GM12891 (cell line): ENCODE data around the gene TIAM2.

Experiments used
- PAX5 ChIP-seq: IDR thresholded peaks from 2 replicates; pipeline ENCODE4 v1.6.1; 2011; ENCODE audit warnings: low read length, moderate library complexity, mild to moderate bottlenecking; ENCODE audit not compliant: insufficient read depth, severe bottlenecking
- POLR2A ChIP-seq: IDR thresholded peaks from 2 replicates; pipeline ENCODE4 v1.6.1; 2011; ENCODE audit warnings: low read depth, low read length, control low read depth
- POLR2AphosphoS5 ChIP-seq: IDR thresholded peaks from 2 replicates; pipeline ENCODE4 v1.6.1; 2011; ENCODE audit warnings: low read depth, low read length, control low read depth
- POU2F2 ChIP-seq: IDR thresholded peaks from 2 replicates; pipeline ENCODE4 v1.6.1; 2011; ENCODE audit warnings: low read depth, mild to moderate bottlenecking, control low read depth, low read length, moderate library complexity
- SPI1 ChIP-seq: IDR thresholded peaks from 2 replicates; pipeline ENCODE4 v1.6.1; 2011; ENCODE audit warnings: low read depth, low read length, control low read depth
- TAF1 ChIP-seq: IDR thresholded peaks from 2 replicates; pipeline ENCODE4 v1.6.1; 2011; ENCODE audit warnings: low read depth, low read length, control low read depth

DNA sequence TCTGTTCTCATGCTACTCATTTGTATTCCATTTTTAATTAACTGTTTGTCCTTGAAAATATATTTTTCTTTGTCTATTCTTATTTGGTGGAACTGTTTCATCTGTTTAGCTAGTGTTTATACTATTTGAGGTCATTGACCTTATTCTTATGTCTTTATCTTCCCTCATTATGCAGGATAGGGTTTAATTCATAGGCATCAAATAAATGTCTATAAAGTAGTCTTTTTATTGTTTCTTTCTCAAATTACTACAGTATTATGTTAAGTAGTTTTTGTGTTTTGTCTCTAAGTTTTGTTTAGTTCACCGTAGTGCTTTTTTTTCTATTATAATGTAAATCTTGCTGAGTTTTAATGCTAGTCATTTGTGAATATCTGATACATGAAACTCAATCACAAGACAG, 19.0 kb downstream of the TIAM2 start:
- TF ChIP-seq POLR2A (no peak), TAF1 (no peak), SPI1 (no peak), POLR2AphosphoS5 (no peak), POU2F2 (no peak), PAX5 (no peak)
